Adrenal gland (tissue), 12 donors: ENCODE measurements around the gene FRRS1L. TPM values are rescaled to one million over a fixed set of nuclear protein-coding genes. Genes with fewer than 3 reads are reported as not detected.

Experiments used
- DNase-seq, 7 donors: peaks; one replicate each; pipeline ENCODE4 v3.0.0-alpha.2; 2019 to 2020
- H3K27ac ChIP-seq, 5 donors: fragments of 200-600 bp; sonication (generic) in 4 of 5; 1 replicate in 3 of 5; 2 replicates in 2 of 5; pipeline versions ENCODE4 v1.5.1 to v1.8.0; 2016 to 2020; ENCODE audit warnings: mild to moderate bottlenecking in 1 of 5
- H3K27me3 ChIP-seq: fragments of 200-600 bp; 2 replicates; pipeline ENCODE4 v1.8.0; 2021
- H3K36me3 ChIP-seq, 2 donors: fragments of 200-600 bp; replicated peaks in 1 of 2; 1 replicate in 1 of 2; 2 replicates in 1 of 2; pipeline versions ENCODE4 v1.5.1 to v1.8.0; 2018 to 2022
- H3K4me1 ChIP-seq, 2 donors: fragments of 200-600 bp; replicated peaks in 1 of 2; 1 replicate in 1 of 2; 2 replicates in 1 of 2; pipeline versions ENCODE4 v1.5.1 to v1.8.0; 2018 to 2021
- H3K4me3 ChIP-seq, 4 donors: fragments of 200-600 bp; sonication (generic) in 3 of 4; one replicate each; pipeline ENCODE4 v1.5.1; 2016 to 2018
- H3K9me3 ChIP-seq, 3 donors: fragments of 200-600 bp; sonication (generic) in 1 of 3; replicated peaks in 1 of 3; 1 replicate in 2 of 3; 2 replicates in 1 of 3; pipeline versions ENCODE4 v1.5.1 to v1.8.0; 2016 to 2021
- CTCF ChIP-seq, 6 experiments: fragments of 450-650 bp in 4 of 6; fragments of 200-600 bp in 2 of 6; sonication (generic) in 1 of 6; IDR thresholded peaks; 1 replicate in 5 of 6; 2 replicates in 1 of 6; pipeline versions ENCODE4 v1.5.1 to v1.8.0; 2016 to 2021; ENCODE audit warnings: antibody characterized with exemption in 6 of 6, mild to moderate bottlenecking in 2 of 6, moderate library complexity in 1 of 6
- POLR2A ChIP-seq, 2 donors: fragments of 450-650 bp; IDR thresholded peaks; one replicate each; pipeline ENCODE4 v1.6.1; 2017; ENCODE audit warnings: antibody characterized with exemption in 2 of 2, mild to moderate bottlenecking in 2 of 2, moderate library complexity in 1 of 2
- WGBS, 4 donors: extraction: QIAGEN DNeasy Blood & Tissue Kit in 2 of 4; methylation state at CpG; one replicate each; pipeline versions ENCODE4 v1.1.5 to v1.1.7; 2013 to 2017; 5-methylcytosine and 5-hydroxymethylcytosine counted together
- intact Hi-C, 2 donors: fragments of 100-400 bp; cut with DNase I; formaldehyde crosslinking; loops; one replicate each; pipeline versions ENCODE4 v1.14.1 to v1.15.0; 2022 to 2023
- polyA plus RNA-seq, 3 donors: library from polyadenylated mRNA; stranded (reverse); fragments of 200-250 nt in 2 of 3; fragments of 350-450 nt in 1 of 3; fragmentation: Illumina TruSeq in 1 of 3; extraction: RNeasy Lipid Tissue Mini Kit (QIAGEN cat#74804) in 1 of 3; gene quantifications; one replicate each; pipeline ENCODE4 v1.2.3, GENCODE V29; 2013 to 2014
- small RNA-seq, 2 donors: library from RNA; depleted of rRNA; stranded (forward); fragments of <200 nt; gene quantifications; one replicate each; pipeline ENCODE3, GENCODE V24; 2016
- total RNA-seq, 9 donors: library from RNA; depleted of rRNA in 4 of 9; stranded (reverse); fragments of >200 nt in 4 of 9; fragments of 120-200 nt in 1 of 9; fragmentation: NEBNext Ultra II Directional in 1 of 9; extraction: Animal tissue kit (Norgen Biotek cat#: 25700) in 1 of 9; gene quantifications; one replicate each; pipeline versions ENCODE4 v1.1.0 to v1.2.4, GENCODE V29; 2013 to 2023
- donor health status: healthy with polysubstance abuse.
- donor health status: Bipolar disorder and iron deficiency.
- donor health status: DM: yes; HTN: yes; CAD: no.
- donor health status: DM: no; HTN: no; CAD: no.
- donor health status: DM: no; HTN: no; CAD: no.
- donor health status: DM: yes; HTN: yes; CAD: no.

The FRRS1L gene
- total and polyA plus RNA-seq, 12 donors, result 2.9 to 24.8 (median 14.8) TPM

GRCh38 chr9:109082091-109082620 is 84.9 kb downstream of the FRRS1L start:
- Histone ChIP-seq H3K36me3 (peaks cover 0 to 60% of the 10 kb centered on the region in 2 donors), H3K27me3 (no peaks in the 10 kb centered on the region), H3K4me1 (peaks cover 0 to 31% of the 10 kb centered on the region in 2 donors), H3K4me3 (no peak overlapping the region), H3K27ac (no peak overlapping the region), H3K9me3 (no peaks in the 10 kb centered on the region)
- intact Hi-C loops, result no loop called here
- TF ChIP-seq CTCF (IDR thresholded peaks at IDR 0.05) (no peak), POLR2A (IDR thresholded peaks at IDR 0.05) (no peak)
- 25 to 56% (median 46%) methylated on average over 2 of the region's 2 CpGs for WGBS, 4 donors
- no peak for DNase-seq

Small RNA genes within 50 kb of the gene (small RNA-seq; reads per million reads assigned to genes)
- gene RNU6-984P, result 0 reads per million in 2 donors

Other genes with a start within 250 kb of the FRRS1L start
- gene ELP1, start 233.1 kb downstream of the FRRS1L start, total RNA-seq, result 100 to 1,000 TPM in 8 of 9 donors, 10 to 100 TPM in 1; 72.5 to 768 (median 158) TPM
- 100 to 1,000 TPM in 1 of 3 donors, 10 to 100 TPM in 2; 54.3 to 261 (median 63.5) TPM for gene ELP1, start 233.1 kb downstream of the FRRS1L start, polyA plus RNA-seq
- 10 to 100 TPM in 6 of 9 donors, 1 to 10 TPM in 3; 3.5 to 20.2 (median 12.1) TPM for gene ABITRAM, start 232.8 kb downstream of the FRRS1L start, total RNA-seq
- 10 to 100 TPM; 13.2 to 33.0 (median 17.1) TPM for gene ABITRAM, start 232.8 kb downstream of the FRRS1L start, polyA plus RNA-seq
- gene CTNNAL1, start 153.8 kb downstream of the FRRS1L start, total RNA-seq, result 100 to 1,000 TPM; 182 to 817 (median 463) TPM
- 100 to 1,000 TPM; 280 to 429 (median 282) TPM for gene CTNNAL1, start 153.8 kb downstream of the FRRS1L start, polyA plus RNA-seq
- gene TMEM245, start 47.3 kb downstream of the FRRS1L start, total RNA-seq, result 100 to 1,000 TPM in 8 of 9 donors, 10 to 100 TPM in 1; 97.5 to 363 (median 195) TPM
- gene TMEM245, start 47.3 kb downstream of the FRRS1L start, polyA plus RNA-seq, result 10 to 100 TPM; 23.6 to 79.5 (median 27.5) TPM
- 10 to 100 TPM; 13.4 to 27.3 (median 20.4) TPM for gene EPB41L4B, start 153.8 kb upstream of the FRRS1L start, total RNA-seq
- gene EPB41L4B, start 153.8 kb upstream of the FRRS1L start, polyA plus RNA-seq, result 10 to 100 TPM in 1 of 3 donors, 1 to 10 TPM in 2; 7.4 to 37.2 (median 9.2) TPM